Prostate gland (tissue), 2 donors: ENCODE data around the gene CEP20.

Experiments used
- POLR2A ChIP-seq: fragments of 450-650 bp; IDR thresholded peaks from one replicate; pipeline ENCODE4 v1.6.1; 2016; ENCODE audit warnings: antibody characterized with exemption, mild to moderate bottlenecking
- TF ChIP-seq, protein P1 (sequence below), 4 experiments: fragments of 200-600 bp in 2 of 4; fragments of 450-650 bp in 2 of 4; sonication (generic) in 2 of 4; IDR thresholded peaks; 1 replicate in 3 of 4; 2 replicates in 1 of 4; pipeline ENCODE4 v1.5.1; 2016 to 2019; ENCODE audit warnings: antibody characterized with exemption in 4 of 4, mild to moderate bottlenecking in 2 of 4, moderate library complexity in 2 of 4

DNA sequence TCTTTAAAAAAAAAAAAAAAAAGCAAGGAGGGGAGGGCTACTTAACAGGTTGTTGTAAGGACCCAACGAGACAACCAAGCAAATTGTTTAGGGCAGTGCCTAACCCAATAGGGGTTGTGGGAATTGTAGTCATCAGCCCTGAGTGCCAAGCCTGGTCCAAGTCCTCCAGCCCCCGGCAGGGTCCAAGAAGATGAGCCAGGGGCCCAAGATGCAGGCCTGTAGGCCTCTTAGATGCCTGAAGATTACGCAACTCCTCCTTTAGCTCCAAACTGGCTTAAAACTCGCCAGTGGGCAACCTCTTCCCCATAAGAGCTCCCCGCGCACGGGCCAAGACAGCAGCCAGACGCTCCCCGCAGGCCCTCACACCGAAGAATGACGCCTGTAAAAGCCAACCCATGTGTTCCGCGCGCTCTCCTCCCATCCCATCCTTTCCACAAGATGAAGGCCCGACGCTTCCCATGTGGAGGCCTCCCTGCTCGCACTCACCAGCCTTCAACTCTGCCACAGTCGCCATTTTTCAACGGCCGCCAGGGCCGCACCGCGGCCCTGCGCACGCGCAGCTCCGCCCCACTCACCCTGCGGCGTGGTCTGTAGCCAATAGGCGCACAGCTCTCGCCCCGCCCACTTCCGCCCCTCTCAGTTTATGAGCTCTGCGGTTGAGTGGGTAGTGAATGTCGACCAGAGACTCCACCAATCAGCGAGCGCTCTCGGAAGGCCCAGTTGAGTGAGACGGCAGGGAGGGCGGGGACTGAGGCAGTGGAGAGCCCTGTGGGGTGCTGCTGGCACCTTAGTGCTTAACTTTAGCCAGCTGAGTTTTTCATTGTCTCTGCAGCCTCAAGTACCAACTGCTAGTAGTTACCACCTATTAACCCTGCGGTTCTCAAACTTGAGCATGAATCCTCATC is at the start of gene CEP20:
- TF ChIP-seq, protein P1, sequence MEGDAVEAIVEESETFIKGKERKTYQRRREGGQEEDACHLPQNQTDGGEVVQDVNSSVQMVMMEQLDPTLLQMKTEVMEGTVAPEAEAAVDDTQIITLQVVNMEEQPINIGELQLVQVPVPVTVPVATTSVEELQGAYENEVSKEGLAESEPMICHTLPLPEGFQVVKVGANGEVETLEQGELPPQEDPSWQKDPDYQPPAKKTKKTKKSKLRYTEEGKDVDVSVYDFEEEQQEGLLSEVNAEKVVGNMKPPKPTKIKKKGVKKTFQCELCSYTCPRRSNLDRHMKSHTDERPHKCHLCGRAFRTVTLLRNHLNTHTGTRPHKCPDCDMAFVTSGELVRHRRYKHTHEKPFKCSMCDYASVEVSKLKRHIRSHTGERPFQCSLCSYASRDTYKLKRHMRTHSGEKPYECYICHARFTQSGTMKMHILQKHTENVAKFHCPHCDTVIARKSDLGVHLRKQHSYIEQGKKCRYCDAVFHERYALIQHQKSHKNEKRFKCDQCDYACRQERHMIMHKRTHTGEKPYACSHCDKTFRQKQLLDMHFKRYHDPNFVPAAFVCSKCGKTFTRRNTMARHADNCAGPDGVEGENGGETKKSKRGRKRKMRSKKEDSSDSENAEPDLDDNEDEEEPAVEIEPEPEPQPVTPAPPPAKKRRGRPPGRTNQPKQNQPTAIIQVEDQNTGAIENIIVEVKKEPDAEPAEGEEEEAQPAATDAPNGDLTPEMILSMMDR (IDR thresholded peaks at IDR 0.05): peak in 2 of 4 experiments; percentile 62 to 79
- peak; percentile 84 for TF ChIP-seq POLR2A
